DOHH2 (cell line): Measurements from ENCODE around the gene TPRG1L.

Experiments
- EZH2phosphoT487 ChIP-seq: fragments of 200-600 bp; sonication (generic); IDR thresholded peaks from 2 replicates; pipeline ENCODE4 v1.6.1; 2017; ENCODE audit warnings: borderline replicate concordance, mild to moderate bottlenecking, antibody characterized with exemption, low read length, moderate library complexity, mixed read lengths
- TF ChIP-seq, protein P1 (sequence below): fragments of 200-600 bp; sonication (generic); IDR thresholded peaks from one replicate; pipeline ENCODE4 v1.5.1; 2014; ENCODE audit warnings: antibody characterized with exemption, mild to moderate bottlenecking, low read depth, low read length; ENCODE audit not compliant: poor library complexity, severe bottlenecking

DNA sequence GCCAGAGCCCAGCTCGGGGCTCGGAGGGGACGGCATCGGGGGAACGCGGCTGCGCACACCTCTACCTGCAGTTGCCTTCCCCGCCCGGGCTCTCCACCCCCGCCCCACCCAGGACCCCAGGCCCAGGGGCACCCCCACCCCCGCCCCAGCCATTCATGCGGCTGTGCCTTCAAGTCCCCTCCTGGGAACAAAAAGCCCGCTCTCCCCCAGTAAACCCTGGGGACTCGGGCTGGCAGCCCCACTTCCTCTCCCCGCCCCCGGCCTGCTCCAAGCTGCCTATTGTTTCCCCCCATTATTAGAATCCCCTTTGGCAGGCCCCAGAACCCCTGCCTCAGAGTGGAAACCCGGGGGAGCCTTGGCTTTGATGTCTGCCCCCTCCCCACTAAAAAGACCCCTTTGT lies 31.5 kb upstream of the TPRG1L start:
- TF ChIP-seq, protein P1, sequence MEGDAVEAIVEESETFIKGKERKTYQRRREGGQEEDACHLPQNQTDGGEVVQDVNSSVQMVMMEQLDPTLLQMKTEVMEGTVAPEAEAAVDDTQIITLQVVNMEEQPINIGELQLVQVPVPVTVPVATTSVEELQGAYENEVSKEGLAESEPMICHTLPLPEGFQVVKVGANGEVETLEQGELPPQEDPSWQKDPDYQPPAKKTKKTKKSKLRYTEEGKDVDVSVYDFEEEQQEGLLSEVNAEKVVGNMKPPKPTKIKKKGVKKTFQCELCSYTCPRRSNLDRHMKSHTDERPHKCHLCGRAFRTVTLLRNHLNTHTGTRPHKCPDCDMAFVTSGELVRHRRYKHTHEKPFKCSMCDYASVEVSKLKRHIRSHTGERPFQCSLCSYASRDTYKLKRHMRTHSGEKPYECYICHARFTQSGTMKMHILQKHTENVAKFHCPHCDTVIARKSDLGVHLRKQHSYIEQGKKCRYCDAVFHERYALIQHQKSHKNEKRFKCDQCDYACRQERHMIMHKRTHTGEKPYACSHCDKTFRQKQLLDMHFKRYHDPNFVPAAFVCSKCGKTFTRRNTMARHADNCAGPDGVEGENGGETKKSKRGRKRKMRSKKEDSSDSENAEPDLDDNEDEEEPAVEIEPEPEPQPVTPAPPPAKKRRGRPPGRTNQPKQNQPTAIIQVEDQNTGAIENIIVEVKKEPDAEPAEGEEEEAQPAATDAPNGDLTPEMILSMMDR = no peak
- no peak for TF ChIP-seq EZH2phosphoT487
